Posterior cingulate gyrus (tissue), 11 donors: ENCODE measurements around the gene SNCAIP.

Source experiments
- DNase-seq, 10 donors: peaks; one replicate each; pipeline versions ENCODE4 v3.0.0 to v3.0.0-alpha.2; 2020 to 2021; ENCODE audit warnings: mixed read lengths in 3 of 10
- intact Hi-C: fragments of 100-400 bp; cut with DNase I; formaldehyde crosslinking; loops from one replicate; pipeline ENCODE4 v1.15.1; 2023

SNCAIP gene

GRCh38 chr5:122454541-122454940 lies 142.5 kb downstream of the SNCAIP start:
- DNase-seq = no peak
- intact Hi-C loops = no loop called here

GRCh38 chr5:122455939-122456338 lies 143.9 kb downstream of the SNCAIP start:
- DNase-seq = no peak
- intact Hi-C loops = no loop called here

GRCh38 chr5:122457178-122457826 lies 145.3 kb downstream of the SNCAIP start:
- no peak for DNase-seq
- intact Hi-C loops = no loop called here

- intact Hi-C loops = no loop called here
- DNase-seq = no peak
These were observed 146.3 kb downstream of the SNCAIP start for GRCh38 chr5:122458278-122458872.

GRCh38 chr5:122462486-122462885 lies 150.4 kb downstream of the SNCAIP start:
- intact Hi-C loops = no loop called here
- DNase-seq = no peak

GRCh38 chr5:122463221-122463620 lies 151.2 kb downstream of the SNCAIP start:
- DNase-seq = no peak
- intact Hi-C loops = no loop called here

- intact Hi-C loops = no loop called here
- no peak for DNase-seq
These were observed 152.2 kb downstream of the SNCAIP start for GRCh38 chr5:122464191-122464590.

GRCh38 chr5:122465031-122465577 lies 153.1 kb downstream of the SNCAIP start:
- intact Hi-C loops = no loop called here
- no peak for DNase-seq

- no peak for DNase-seq
- intact Hi-C loops = no loop called here
These were observed 154.0 kb downstream of the SNCAIP start for GRCh38 chr5:122465994-122466393.

GRCh38 chr5:122468351-122469116 lies 156.5 kb downstream of the SNCAIP start:
- intact Hi-C loops = no loop called here
- DNase-seq = no peak

GRCh38 chr5:122469384-122469919 lies 157.4 kb downstream of the SNCAIP start:
- intact Hi-C loops = no loop called here
- no peak for DNase-seq

GRCh38 chr5:122470365-122470764 lies 158.3 kb downstream of the SNCAIP start:
- DNase-seq = no peak
- intact Hi-C loops = no loop called here

GRCh38 chr5:122471031-122471751 lies 159.2 kb downstream of the SNCAIP start:
- DNase-seq = no peak
- intact Hi-C loops = no loop called here

- DNase-seq = no peak
- intact Hi-C loops = no loop called here
These were observed 159.7 kb downstream of the SNCAIP start for GRCh38 chr5:122471752-122472061.

- DNase-seq = no peak
- intact Hi-C loops = no loop called here
These were observed 161.3 kb downstream of the SNCAIP start for GRCh38 chr5:122473138-122473843.

- intact Hi-C loops = no loop called here
- DNase-seq = no peak
These were observed 161.9 kb downstream of the SNCAIP start for GRCh38 chr5:122473941-122474340.

- DNase-seq = no peak
- intact Hi-C loops = no loop called here
These were observed 166.9 kb downstream of the SNCAIP start for GRCh38 chr5:122478741-122479442.

- no peak for DNase-seq
- intact Hi-C loops = no loop called here
These were observed 168.1 kb downstream of the SNCAIP start for GRCh38 chr5:122480146-122480545.

- DNase-seq = no peak
- intact Hi-C loops = no loop called here
These were observed 172.1 kb downstream of the SNCAIP start for GRCh38 chr5:122484103-122484502.

GRCh38 chr5:122485226-122485625 lies 173.2 kb downstream of the SNCAIP start:
- no peak for DNase-seq
- intact Hi-C loops = no loop called here
